T-cell (primary cell): ENCODE data around the gene CELF4. TPM values are rescaled to one million over a fixed set of nuclear protein-coding genes. Genes with fewer than 3 reads are reported as not detected.

Experiments used
- ATAC-seq, 4 experiments: fragments of 200-7000 bp in 3 of 4; fragments of 150-1000 bp in 1 of 4; cut with Tn5 transposase; replicated peaks in 1 of 4; 1 replicate in 3 of 4; 2 replicates in 1 of 4; pipeline ENCODE4 v1.10.0; 2021; ENCODE audit warnings: moderate library complexity in 3 of 4, mild to moderate bottlenecking in 2 of 4, moderate number of reproducible peaks in 1 of 4
- CTCF ChIA-PET, 2 donors: fragments of 300-600 bp; sonication (Branson Sonifier 250); formaldehyde crosslinking; loops; one replicate each; lab custom pipeline; 2022; ENCODE audit warnings: antibody characterized with exemption in 2 of 2; lab: Charles Lee
- POLR2A ChIA-PET, 2 donors: fragments of 300-600 bp; sonication (Branson Sonifier 250); formaldehyde crosslinking; loops; one replicate each; lab custom pipeline; 2022; ENCODE audit warnings: antibody characterized with exemption in 2 of 2; lab: Charles Lee
- DNase-seq, 35 experiments: peaks; one replicate each; pipeline versions ENCODE4 v3.0.0 to v3.0.0-alpha.2; 2013 to 2023
- H3K27ac ChIP-seq: one replicate; pipeline ENCODE4 v1.5.1; 2013; ENCODE audit warnings: low read length
- H3K27me3 ChIP-seq, 2 experiments: replicated peaks in 1 of 2; 1 replicate in 1 of 2; 2 replicates in 1 of 2; pipeline versions ENCODE4 v1.6.1 to v1.7.0; 2013; ENCODE audit warnings: low read length in 1 of 2, mixed read lengths in 1 of 2; ENCODE audit not compliant: control insufficient read depth in 2 of 2, insufficient read depth in 2 of 2; ENCODE audit errors: extremely low read depth in 1 of 2
- H3K36me3 ChIP-seq, 2 donors: 1 replicate in 1 of 2; 2 replicates in 1 of 2; pipeline versions ENCODE4 v1.6.1 to v1.7.0; 2013; ENCODE audit warnings: low read length in 1 of 2; ENCODE audit not compliant: control insufficient read depth in 2 of 2, insufficient read depth in 1 of 2; ENCODE audit errors: extremely low read depth in 1 of 2
- H3K4me1 ChIP-seq, 2 experiments: 1 replicate in 1 of 2; 2 replicates in 1 of 2; pipeline versions ENCODE4 v1.6.1 to v1.7.0; 2013; ENCODE audit warnings: low read length in 2 of 2, mixed read lengths in 1 of 2; ENCODE audit not compliant: insufficient read depth in 2 of 2, control insufficient read depth in 1 of 2; ENCODE audit errors: extremely low read depth in 1 of 2
- H3K4me3 ChIP-seq, 2 donors: 1 replicate in 1 of 2; 2 replicates in 1 of 2; pipeline versions ENCODE4 v1.5.1 to v1.7.0; 2013; ENCODE audit warnings: mild to moderate bottlenecking in 2 of 2, low read length in 1 of 2, moderate library complexity in 1 of 2; ENCODE audit not compliant: control insufficient read depth in 1 of 2; ENCODE audit errors: extremely low read depth in 1 of 2
- H3K9me3 ChIP-seq: 2 replicates; pipeline ENCODE4 v1.7.0; 2013
- H3K27ac Mint-ChIP-seq, 2 donors: one replicate each; pipeline ENCODE4 v1.8.0; 2020 to 2021; ENCODE audit warnings: mild to moderate bottlenecking in 2 of 2, mixed read lengths in 2 of 2
- H3K27me3 Mint-ChIP-seq, 2 donors: one replicate each; pipeline ENCODE4 v1.8.0; 2021 to 2022; ENCODE audit warnings: mixed read lengths in 2 of 2
- H3K36me3 Mint-ChIP-seq: one replicate; pipeline ENCODE4 v1.8.0; 2021; ENCODE audit warnings: mixed read lengths
- H3K4me1 Mint-ChIP-seq, 3 donors: one replicate each; pipeline ENCODE4 v1.8.0; 2020 to 2022; ENCODE audit warnings: mixed read lengths in 3 of 3, mild to moderate bottlenecking in 1 of 3
- H3K4me3 Mint-ChIP-seq, 3 donors: one replicate each; pipeline ENCODE4 v1.8.0; 2020 to 2022; ENCODE audit warnings: mild to moderate bottlenecking in 3 of 3, mixed read lengths in 3 of 3, moderate library complexity in 3 of 3
- H3K9me3 Mint-ChIP-seq, 3 donors: one replicate each; pipeline ENCODE4 v1.8.0; 2020 to 2022; ENCODE audit warnings: mixed read lengths in 3 of 3
- WGBS: methylation state at CpG from one replicate; pipeline ENCODE4 v1.1.5; 2013; ENCODE audit warnings: missing lambda C conversion rate; ENCODE audit not compliant: insufficient coverage; 5-methylcytosine and 5-hydroxymethylcytosine counted together
- total RNA-seq, 35 experiments: library from RNA in 6 of 35; stranded (reverse) in 6 of 35; fragments of 120-200 nt in 1 of 35; gene quantifications; one replicate each; pipeline versions ENCODE4 v1.2.1 to v1.2.4 and lab custom pipeline; 2013 to 2026

The CELF4 gene
- total RNA-seq, 5 donors from 2014 or later (not counting 1 experiment from before 2014, with no cell fraction given), result not detected

DNA sequence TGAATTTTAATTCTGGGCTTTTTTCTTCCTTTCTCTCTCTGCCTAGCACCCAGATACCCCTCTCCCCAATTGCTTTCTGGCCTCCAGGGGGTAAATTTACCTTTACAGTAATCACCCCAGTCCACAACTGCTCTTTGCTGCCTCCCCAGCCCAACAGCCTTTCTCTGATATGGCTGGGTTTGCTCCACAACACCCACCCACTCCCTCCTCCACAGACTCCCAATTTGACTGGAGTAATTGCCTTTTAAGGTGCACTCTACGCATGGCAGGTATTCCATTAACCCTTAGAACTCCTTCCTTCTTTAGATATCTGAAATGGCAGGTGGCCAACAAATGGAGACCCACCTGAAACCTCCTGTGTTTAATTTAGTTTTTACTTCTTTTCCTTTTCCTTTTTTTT is 3.6 kb downstream of the CELF4 start:
- no peaks in the 10 kb centered on the region for H3K9me3 Mint-ChIP-seq
- Histone ChIP-seq H3K36me3 (no peaks in the 10 kb centered on the region), H3K9me3 (no peaks in the 10 kb centered on the region), H3K4me3 (no peak overlapping the region), H3K27ac (no peak overlapping the region), H3K27me3 (peaks cover 5 to 30% of the 10 kb centered on the region in 2 experiments), H3K4me1 (peaks cover 0 to 7% of the 10 kb centered on the region in 2 experiments)
- H3K4me1 Mint-ChIP-seq, result peaks cover 7 to 12% (median 9%) of the 10 kb centered on the region in 3 donors
- ATAC-seq (no peak), DNase-seq (no peak)
- no CpG with 5 or more reads among the region's 1 CpG for WGBS
- H3K27ac Mint-ChIP-seq, result no peak overlapping the region
- ChIA-PET CTCF (no interaction called here), POLR2A (no interaction called here)
- no peaks in the 10 kb centered on the region for H3K36me3 Mint-ChIP-seq
- no peak overlapping the region for H3K4me3 Mint-ChIP-seq
- peaks cover 37 to 45% of the 10 kb centered on the region in 2 donors for H3K27me3 Mint-ChIP-seq

DNA sequence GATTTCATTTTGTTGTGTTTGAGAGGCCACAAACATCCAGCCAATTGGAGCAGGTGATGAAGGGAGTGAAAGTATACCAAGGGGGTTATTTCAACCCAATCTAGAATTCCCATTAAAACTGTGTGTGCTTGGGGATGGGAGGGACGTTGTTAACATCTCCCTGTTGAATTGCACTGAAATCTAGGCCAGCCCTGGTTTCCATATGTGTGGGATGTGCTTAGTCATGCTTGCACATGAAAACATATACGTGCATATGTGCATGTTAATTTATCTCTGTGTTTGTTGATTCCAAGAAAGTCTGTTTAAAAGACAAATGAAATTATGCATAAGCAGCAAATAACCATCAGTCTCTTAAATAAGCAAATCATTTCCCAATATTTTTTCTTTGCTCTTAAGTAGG is 5.6 kb downstream of the CELF4 start:
- Mint-ChIP-seq H3K27ac (no peak overlapping the region), H3K4me3 (no peak overlapping the region), H3K27me3 (peaks cover 30 to 33% of the 10 kb centered on the region in 2 donors), H3K36me3 (no peaks in the 10 kb centered on the region), H3K4me1 (no peaks in the 10 kb centered on the region), H3K9me3 (no peaks in the 10 kb centered on the region)
- ChIA-PET CTCF (no interaction called here), POLR2A (no interaction called here)
- peaks cover 2 to 13% of the 10 kb centered on the region in 2 experiments for H3K27me3 ChIP-seq
- no peaks in the 10 kb centered on the region for H3K9me3 ChIP-seq
- ATAC-seq (no peak), DNase-seq (no peak)
- H3K36me3 ChIP-seq, result no peaks in the 10 kb centered on the region
- no peaks in the 10 kb centered on the region for H3K4me1 ChIP-seq
- no peak overlapping the region for H3K27ac ChIP-seq
- 20% methylated on average over 1 of the region's 2 CpGs for WGBS
- H3K4me3 ChIP-seq, result no peak overlapping the region

DNA sequence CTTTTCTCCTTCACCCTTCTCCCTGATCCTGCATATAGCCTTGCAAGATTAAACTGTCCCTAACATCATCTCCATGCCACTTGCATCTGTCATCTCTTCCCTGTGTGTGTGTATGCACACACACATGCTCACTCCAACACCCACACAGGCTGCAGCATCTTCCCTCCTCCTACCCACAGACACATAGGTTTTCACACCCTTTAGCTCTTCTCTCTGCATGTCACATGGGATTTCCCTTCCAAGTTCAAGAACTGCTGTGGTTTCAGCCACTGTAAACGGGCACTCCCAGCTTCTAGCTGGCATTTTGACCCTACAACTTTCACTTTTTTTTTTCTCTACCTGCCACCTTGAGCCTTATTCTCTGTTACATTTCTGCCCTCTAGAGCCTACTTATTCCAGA is 6.4 kb downstream of the CELF4 start:
- POLR2A ChIA-PET, result no interaction called here
- H3K4me1 Mint-ChIP-seq, result no peaks in the 10 kb centered on the region
- no peaks in the 10 kb centered on the region for H3K4me1 ChIP-seq
- ATAC-seq, result no peak
- DNase-seq, result no peak
- CTCF ChIA-PET, result no interaction called here
- no peak overlapping the region for H3K4me3 Mint-ChIP-seq
- H3K27ac ChIP-seq, result no peak overlapping the region
- no peaks in the 10 kb centered on the region for H3K9me3 ChIP-seq
- H3K36me3 ChIP-seq, result no peaks in the 10 kb centered on the region
- H3K9me3 Mint-ChIP-seq, result no peaks in the 10 kb centered on the region
- peaks cover 2 to 10% of the 10 kb centered on the region in 2 experiments for H3K27me3 ChIP-seq
- no peaks in the 10 kb centered on the region for H3K36me3 Mint-ChIP-seq
- 0% methylated on average over 1 of the region's 1 CpG for WGBS
- H3K27me3 Mint-ChIP-seq, result peaks cover 24 to 25% of the 10 kb centered on the region in 2 donors
- H3K27ac Mint-ChIP-seq, result no peak overlapping the region
- no peak overlapping the region for H3K4me3 ChIP-seq

DNA sequence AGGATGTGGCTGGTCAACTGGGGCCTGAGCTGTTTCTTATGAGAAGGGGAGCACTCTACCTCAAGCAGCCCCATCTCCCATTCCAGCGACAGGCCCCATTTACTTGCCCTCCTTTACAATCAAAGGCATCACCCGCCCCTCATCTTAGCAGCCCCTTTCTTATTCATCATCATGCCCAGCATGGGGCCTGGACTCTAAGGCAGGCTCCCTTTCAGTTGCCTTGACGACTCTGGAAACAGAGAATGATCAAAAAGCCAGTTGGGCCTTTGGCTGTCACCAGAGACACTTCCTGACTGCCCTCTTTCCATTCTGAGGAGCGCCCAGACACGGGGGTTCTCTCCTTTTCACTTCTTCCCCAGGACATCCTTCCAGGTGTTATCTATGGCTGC is 11.2 kb downstream of the CELF4 start:
- Mint-ChIP-seq H3K36me3 (no peaks in the 10 kb centered on the region), H3K9me3 (no peaks in the 10 kb centered on the region), H3K4me1 (no peaks in the 10 kb centered on the region), H3K4me3 (no peak overlapping the region), H3K27me3 (peaks cover 2 to 5% of the 10 kb centered on the region in 2 donors), H3K27ac (no peak overlapping the region)
- Histone ChIP-seq H3K9me3 (no peaks in the 10 kb centered on the region), H3K36me3 (no peaks in the 10 kb centered on the region), H3K4me3 (no peak overlapping the region), H3K27me3 (peaks cover 0 to 22% of the 10 kb centered on the region in 2 experiments), H3K4me1 (no peaks in the 10 kb centered on the region), H3K27ac (no peak overlapping the region)
- WGBS, result 65% methylated on average over 2 of the region's 5 CpGs
- POLR2A ChIA-PET, result no interaction called here
- DNase-seq (no peak), ATAC-seq (no peak)
- CTCF ChIA-PET, result no interaction called here

DNA sequence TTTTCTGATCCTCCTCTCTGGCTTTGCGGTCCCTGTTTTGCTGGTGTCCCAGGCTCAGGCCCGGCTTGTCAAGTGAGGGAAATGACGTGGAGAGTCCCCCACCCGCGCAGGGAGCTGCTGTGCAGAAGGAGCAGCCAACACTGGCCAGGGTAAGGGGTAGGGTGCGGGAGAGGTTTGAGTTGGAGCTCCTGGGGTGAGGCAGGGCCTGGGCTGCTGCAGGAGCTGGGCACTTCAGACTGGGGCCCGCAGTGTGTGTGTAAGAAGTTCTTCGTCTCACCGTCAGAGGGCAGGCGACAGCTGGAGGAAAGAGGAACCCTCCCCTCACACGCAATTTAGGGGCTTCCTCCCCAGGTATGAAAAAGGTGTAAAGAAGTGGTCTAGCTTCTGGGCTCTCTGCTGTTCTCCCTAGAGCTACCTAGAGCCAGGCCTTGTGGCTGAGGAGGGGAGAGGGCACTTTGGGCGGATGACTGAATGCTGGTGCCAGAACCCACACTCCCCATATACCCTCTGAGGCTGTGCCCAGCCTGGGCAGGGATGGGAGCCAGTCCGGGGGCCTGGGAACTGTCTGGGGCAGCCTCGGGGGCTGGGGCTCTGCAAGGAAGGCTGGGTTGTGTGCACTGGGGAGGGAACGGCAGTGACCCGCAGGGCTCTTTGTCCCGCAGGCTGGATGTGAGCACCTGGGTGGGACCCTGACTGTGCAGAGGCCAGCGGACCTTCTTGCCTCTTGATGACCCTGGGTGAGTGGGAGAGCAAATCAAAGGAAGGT is 11.8 kb downstream of the CELF4 start:
- Histone ChIP-seq H3K27ac (no peak overlapping the region), H3K36me3 (no peaks in the 10 kb centered on the region), H3K9me3 (no peaks in the 10 kb centered on the region), H3K4me1 (no peaks in the 10 kb centered on the region), H3K4me3 (no peak overlapping the region), H3K27me3 (peaks cover 0 to 22% of the 10 kb centered on the region in 2 experiments)
- Mint-ChIP-seq H3K9me3 (no peaks in the 10 kb centered on the region), H3K4me1 (no peaks in the 10 kb centered on the region), H3K36me3 (no peaks in the 10 kb centered on the region), H3K27me3 (no peaks in the 10 kb centered on the region), H3K4me3 (no peak overlapping the region), H3K27ac (no peak overlapping the region)
- DNase-seq (no peak), ATAC-seq (no peak)
- CTCF ChIA-PET, result no interaction called here
- POLR2A ChIA-PET, result no interaction called here
- 75% methylated on average over 10 of the region's 18 CpGs for WGBS

DNA sequence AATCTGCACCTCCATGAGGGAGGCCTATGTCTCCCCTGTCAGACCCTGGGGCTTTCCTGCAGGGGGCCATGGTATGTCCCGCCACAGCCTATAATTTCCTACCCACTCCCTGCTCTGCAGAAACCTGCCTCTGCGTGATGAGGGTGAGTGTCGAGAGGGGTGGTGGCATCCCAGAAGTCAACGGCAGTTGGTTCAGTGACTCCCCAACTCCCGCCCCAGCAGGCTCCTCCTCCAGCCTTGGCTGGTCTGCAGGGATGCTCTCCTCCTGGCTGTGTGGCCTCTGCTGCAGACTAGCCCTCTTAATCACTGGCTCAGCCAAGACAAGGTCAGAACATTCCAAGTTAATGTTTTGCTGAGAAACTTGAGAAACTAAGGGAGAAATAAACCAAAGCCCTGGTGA is 13.3 kb downstream of the CELF4 start:
- no peak overlapping the region for H3K4me3 ChIP-seq
- 79% methylated on average over 2 of the region's 5 CpGs for WGBS
- Mint-ChIP-seq H3K4me3 (no peak overlapping the region), H3K27me3 (no peaks in the 10 kb centered on the region), H3K9me3 (no peaks in the 10 kb centered on the region), H3K36me3 (no peaks in the 10 kb centered on the region), H3K4me1 (no peaks in the 10 kb centered on the region), H3K27ac (no peak overlapping the region)
- ATAC-seq (no peak), DNase-seq (no peak)
- no peaks in the 10 kb centered on the region for H3K9me3 ChIP-seq
- no peak overlapping the region for H3K27ac ChIP-seq
- peaks cover 0 to 27% of the 10 kb centered on the region in 2 experiments for H3K27me3 ChIP-seq
- POLR2A ChIA-PET, result no interaction called here
- H3K36me3 ChIP-seq, result no peaks in the 10 kb centered on the region
- CTCF ChIA-PET, result no interaction called here
- no peaks in the 10 kb centered on the region for H3K4me1 ChIP-seq
